Measurements from ENCODE around the gene MALRD1. TPM values are rescaled to one million over a fixed set of nuclear protein-coding genes. Genes with fewer than 3 reads are reported as not detected.

Gene MALRD1
- total and polyA plus RNA-seq, 2 of the 8 experiments (the other 6 are each of a cell fraction or from before 2014, with no cell fraction given) = 0.32 to 0.35 TPM

GRCh38 chr10:19708031-19708430 is 659.4 kb downstream of the MALRD1 start:
- Histone ChIP-seq H3K4me3 (ENCODE audit: extremely low read depth in 1 of 4, insufficient read depth in 2 of 4, low read depth in 3 of 4, low read length in 4 of 4) (no peak overlapping the region), H2BK12ac (ENCODE audit: low read depth, low read length) (no peak overlapping the region), H2BK20ac (ENCODE audit: low read length) (no peak overlapping the region), H3K23ac (ENCODE audit: insufficient read length) (no peak overlapping the region), H2AFZ (ENCODE audit: low read length) (no peak overlapping the region), H4K91ac (replicated peaks; ENCODE audit: insufficient read length, low read length) (no peak overlapping the region), H3K79me1 (ENCODE audit: low read depth, low read length) (no peaks in the 10 kb centered on the region), H3K36me3 (ENCODE audit: control insufficient read depth in 2 of 4, insufficient read depth in 4 of 4, low read length in 3 of 4) (no peaks in the 10 kb centered on the region; a peak in 1 of 8 replicates), H3K9me3 (ENCODE audit: insufficient read depth in 2 of 2, low read depth in 1 of 2, low read length in 1 of 2) (peaks cover 5 to 10% of the 10 kb centered on the region in 2 experiments; a peak in 1 of 4 replicates), H3K14ac (ENCODE audit: insufficient read length) (no peak overlapping the region), H3K27me3 (replicated peaks in 1 of 4; ENCODE audit: control insufficient read depth in 3 of 4, extremely low read depth in 1 of 4, insufficient read depth in 3 of 4, low read length in 3 of 4) (no peaks in the 10 kb centered on the region), H3K27ac (ENCODE audit: low read depth, low read length) (no peak overlapping the region), H2BK120ac (replicated peaks; ENCODE audit: low read depth, low read length) (no peak overlapping the region), H4K8ac (ENCODE audit: extremely low read depth, insufficient read depth, low read length) (no peak overlapping the region), H3K4me1 (replicated peaks in 1 of 4; ENCODE audit: control insufficient read depth in 3 of 4, insufficient read depth in 4 of 4, low read length in 3 of 4) (no peaks in the 10 kb centered on the region), H3K4me2 (ENCODE audit: insufficient read depth in 1 of 2, low read depth in 2 of 2, low read length in 2 of 2) (no peak overlapping the region), H4K5ac (ENCODE audit: insufficient read length, low read depth, low read length) (no peak overlapping the region), H3K23me2 (ENCODE audit: low read depth, low read length) (no peaks in the 10 kb centered on the region), H2BK5ac (ENCODE audit: low read depth, low read length) (no peak overlapping the region), H3K18ac (ENCODE audit: extremely low read depth, low read length) (no peak overlapping the region), H3K4ac (replicated peaks; ENCODE audit: insufficient read length, low read depth, low read length) (no peak overlapping the region), H3K79me2 (ENCODE audit: control insufficient read depth in 1 of 2, insufficient read depth in 2 of 2, low read length in 2 of 2) (no peaks in the 10 kb centered on the region), H2AK5ac (ENCODE audit: low read depth, low read length) (no peak overlapping the region), H2BK15ac (ENCODE audit: low read length) (no peak overlapping the region), H4K20me1 (replicated peaks in 1 of 2; ENCODE audit: control insufficient read depth in 1 of 2, insufficient read depth in 2 of 2, low read length in 2 of 2) (no peaks in the 10 kb centered on the region), H3K9ac (replicated peaks in 1 of 4; ENCODE audit: extremely low read depth in 1 of 4, low read depth in 3 of 4, low read length in 3 of 4) (no peak overlapping the region), H3K56ac (replicated peaks; ENCODE audit: insufficient read length, low read depth, low read length) (no peak overlapping the region)
- DNase-seq (ENCODE audit: low read depth in 1 of 2, low spot score in 2 of 2) (no peak), FAIRE-seq (no peak)
- no peak for TF ChIP-seq RXRA (IDR thresholded peaks at IDR 0.05; ENCODE audit: insufficient read depth, low read depth, low read length)
- TF ChIP-seq CBX8 (IDR thresholded peaks at IDR 0.05; ENCODE audit: borderline replicate concordance, low read depth, low read length) = no peak
- no peak for TF ChIP-seq CTCF (IDR thresholded peaks at IDR 0.05; ENCODE audit: control extremely low read depth in 1 of 3, insufficient read depth in 1 of 3, low read depth in 1 of 3, low read length in 3 of 3)
- no peak for TF ChIP-seq YY1 (IDR thresholded peaks at IDR 0.05; ENCODE audit: low read depth, low read length)
- TF ChIP-seq JUN (IDR thresholded peaks at IDR 0.05; ENCODE audit: low read depth, low read length) = no peak
- POLR2A ChIA-PET (ENCODE audit: partially characterized antibody) = no interaction called here
- CTCF ChIA-PET (ENCODE audit: partially characterized antibody) = no interaction called here
